ENCODE results near the gene TEX2. TPM values are rescaled to one million over a fixed set of nuclear protein-coding genes. Genes with fewer than 3 reads are reported as not detected.
A peak's percentile ranks its signal among the peaks of the same experiment; 100 is the strongest.

The TEX2 gene
- total and polyA plus RNA-seq, 2 of the 13 experiments (the other 11 are each of a cell fraction or from before 2014, with no cell fraction given): 21.4 to 37.7 TPM

- TF ChIP-seq ZNF292 (CRISPR knock-in tag; IDR thresholded peaks at IDR 0.05; ENCODE audit: borderline replicate concordance, low read depth) (0 out of 2 replicates have a peak, but pooled peaks have one; percentile 51), HNF4A (CRISPR knock-in tag; IDR thresholded peaks at IDR 0.05) (peak; percentile 41; the same call in 1 of the 2 replicates), ADNP (CRISPR knock-in tag; IDR thresholded peaks at IDR 0.05) (0 out of 2 replicates have a peak, but pooled peaks have one; percentile 26), DPF2 (CRISPR knock-in tag; IDR thresholded peaks at IDR 0.05; ENCODE audit: borderline replicate concordance, low read depth) (no peak), ZNF382 (CRISPR knock-in tag; IDR thresholded peaks at IDR 0.05; ENCODE audit: borderline replicate concordance) (no peak), ZBTB38 (CRISPR knock-in tag; IDR thresholded peaks at IDR 0.05) (peak; percentile 48; the same call in 1 of the 2 replicates), ZSCAN9 (CRISPR knock-in tag; IDR thresholded peaks at IDR 0.05; ENCODE audit: borderline replicate concordance) (no peak)
These were observed 7.3 kb downstream of the TEX2 start (continued) for GRCh38 chr17:64255764-64256163.

GRCh38 chr17:64254755-64255154, 8.3 kb downstream of the TEX2 start:
- H3K4me2 ChIP-seq (ENCODE audit: low read depth, low read length): no peak overlapping the region
- FAIRE-seq (no peak), DNase-seq (ENCODE audit: low spot score) (no peak), ATAC-seq (no peak)
- H3K9ac ChIP-seq (ENCODE audit: insufficient read depth, low read depth, low read length): no peak overlapping the region
- H3K27ac ChIP-seq (ENCODE audit: extremely low read length, insufficient read depth, low read length): no peak overlapping the region
- intact Hi-C loops (cut with micrococcal nuclease; ENCODE audit: unreplicated experiment) (no loop called here), in situ Hi-C loops (cut with HindIII; ENCODE audit: extremely low pct_ligation_motif_present, low pct_unique_long_range_greater_than_20kb) (no loop called here)
- H3K27me3 ChIP-seq (ENCODE audit: control insufficient read depth in 1 of 2, insufficient read depth in 2 of 2, low read length in 2 of 2): no peaks in the 10 kb centered on the region
- TF ChIP-seq ZNF143 (CRISPR knock-in tag; IDR thresholded peaks at IDR 0.05) (no peak), FOSL2 (CRISPR knock-in tag; IDR thresholded peaks at IDR 0.05) (no peak)
- H3K9me3 ChIP-seq (ENCODE audit: low read length): no peaks in the 10 kb centered on the region
- ChIA-PET POLR2A (interaction anchor here (1.5 to 5.3 kb wide), 2 partner anchors 38 to 109 kb away, joined by 5 to 20 read pairs; no protein-coding TSS in a partner anchor), CTCF (ENCODE audit: low intra/inter-chr PET ratio, low total read pairs) (no interaction called here)
- no TSS peak for BruUV-seq (replicated peaks)
- no peak overlapping the region for H2AFZ ChIP-seq (ENCODE audit: low read length)
- no peaks in the 10 kb centered on the region; the same call in 1 of the 2 replicates for H4K20me1 ChIP-seq (ENCODE audit: insufficient read depth, low read length)
- peaks cover 41% of the 10 kb centered on the region for H3K4me1 ChIP-seq (ENCODE audit: insufficient read depth, low read length)
- no peaks in the 10 kb centered on the region for H3K36me3 ChIP-seq (replicated peaks in 1 of 2; ENCODE audit: control insufficient read depth in 1 of 2, insufficient read depth in 2 of 2, low read length in 2 of 2)
- H3K79me2 ChIP-seq (ENCODE audit: insufficient read depth, low read length): peaks cover 89% of the 10 kb centered on the region
- H3K4me3 ChIP-seq (replicated peaks in 1 of 3; ENCODE audit: insufficient read depth in 1 of 3, low read depth in 2 of 3, low read length in 3 of 3): no peak overlapping the region
- 88% methylated on average over 2 of the region's 2 CpGs for WGBS (ENCODE audit: low lambda C conversion rate)

Data from HepG2 (cell line).